Neural cell (in vitro differentiated cells): Measurements from ENCODE around the gene UMODL1. TPM values are rescaled to one million over a fixed set of nuclear protein-coding genes. Genes with fewer than 3 reads are reported as not detected.

Experiments
- H2AFZ ChIP-seq: fragments of 200-600, 300-800 bp; sonication (generic), shearing (Covaris generic); 2 replicates; pipeline ENCODE4 v1.6.0; 2014; ENCODE audit warnings: low read depth, mild to moderate bottlenecking, antibody characterized with exemption, low read length, moderate library complexity
- H3F3A ChIP-seq: fragments of 200-600 bp; shearing (Covaris generic); 2 replicates; pipeline ENCODE4 v1.6.1; 2016; ENCODE audit warnings: mild to moderate bottlenecking, moderate library complexity, mixed read lengths, antibody characterized with exemption, low read length; ENCODE audit not compliant: insufficient read depth, poor library complexity, severe bottlenecking
- H3K27ac ChIP-seq: fragments of 200-600, 300-800 bp; sonication (generic), shearing (Covaris generic); 2 replicates; pipeline ENCODE4 v1.5.1; 2014; ENCODE audit warnings: mild to moderate bottlenecking, low read length, moderate library complexity
- H3K27me3 ChIP-seq: fragments of 300-800, 200-600 bp; sonication (generic), shearing (Covaris generic); 2 replicates; pipeline ENCODE4 v1.6.0; 2014; ENCODE audit warnings: mild to moderate bottlenecking, low read depth, low read length, moderate library complexity; ENCODE audit not compliant: insufficient read depth
- H3K36me3 ChIP-seq: fragments of 300-800, 200-600 bp; sonication (generic), shearing (Covaris generic); 2 replicates; pipeline ENCODE4 v1.5.1; 2014; ENCODE audit warnings: mild to moderate bottlenecking, antibody characterized with exemption, low read length, moderate library complexity; ENCODE audit not compliant: insufficient read depth
- H3K4me2 ChIP-seq: fragments of 300-800, 200-600 bp; sonication (generic), shearing (Covaris generic); 2 replicates; pipeline ENCODE4 v1.6.0; 2014; ENCODE audit warnings: mild to moderate bottlenecking, low read length
- H3K4me3 ChIP-seq: fragments of 300-800, 200-600 bp; sonication (generic), shearing (Covaris generic); 2 replicates; pipeline ENCODE4 v1.5.1; 2014; ENCODE audit warnings: mild to moderate bottlenecking, low read length, moderate library complexity
- H3K79me2 ChIP-seq: fragments of 200-600 bp; shearing (Covaris generic); replicated peaks from 2 replicates; pipeline ENCODE4 v1.6.0; 2014; ENCODE audit warnings: mild to moderate bottlenecking, low read length, moderate library complexity; ENCODE audit not compliant: insufficient read depth
- H3K9ac ChIP-seq: fragments of 300-800, 200-600 bp; sonication (generic), shearing (Covaris generic); 2 replicates; pipeline ENCODE4 v1.6.1; 2016; ENCODE audit warnings: mild to moderate bottlenecking, low read length, mixed read lengths
- H3K9me2 ChIP-seq: fragments of 200-600 bp; shearing (Covaris generic); 2 replicates; pipeline ENCODE4 v1.6.1; 2016; ENCODE audit warnings: mild to moderate bottlenecking, low read length, mixed read lengths; ENCODE audit not compliant: insufficient read depth
- H3K9me3 ChIP-seq: fragments of 200-600, 300-800 bp; sonication (generic), shearing (Covaris generic); 2 replicates; pipeline ENCODE4 v1.6.1; 2016; ENCODE audit warnings: mild to moderate bottlenecking, mixed run types, low read length, moderate library complexity, mixed read lengths
- H4K20me1 ChIP-seq: fragments of 200-600 bp; shearing (Covaris generic); 2 replicates; pipeline ENCODE4 v1.6.1; 2016; ENCODE audit warnings: mild to moderate bottlenecking, mixed run types; ENCODE audit not compliant: insufficient read depth
- CTCF ChIP-seq: fragments of 450-650 bp; IDR thresholded peaks from 2 replicates; pipeline ENCODE4 v1.5.1; 2014; ENCODE audit warnings: antibody characterized with exemption, mild to moderate bottlenecking, moderate library complexity; ENCODE audit not compliant: poor library complexity, severe bottlenecking
- EP300 ChIP-seq: fragments of 450-650 bp; conservative IDR thresholded peaks from 2 replicates; pipeline ENCODE4 v1.6.1; 2014; ENCODE audit warnings: antibody characterized with exemption, mild to moderate bottlenecking, moderate library complexity; ENCODE audit not compliant: poor library complexity, severe bottlenecking
- EZH2 ChIP-seq: fragments of 200-600, 300-800 bp; shearing (Covaris generic), sonication (generic); IDR thresholded peaks from 2 replicates; pipeline ENCODE4 v1.6.1; 2014; ENCODE audit warnings: antibody characterized with exemption, low read length, borderline replicate concordance, mild to moderate bottlenecking; ENCODE audit not compliant: insufficient read depth, poor library complexity, severe bottlenecking
- MXI1 ChIP-seq: fragments of 450-650 bp; conservative IDR thresholded peaks from 2 replicates; pipeline ENCODE4 v1.6.1; 2014; ENCODE audit warnings: antibody characterized with exemption, mild to moderate bottlenecking; ENCODE audit not compliant: poor library complexity, severe bottlenecking
- POLR2AphosphoS5 ChIP-seq: IDR thresholded peaks from 2 replicates; pipeline ENCODE4 v1.6.1; 2012
- RAD21 ChIP-seq: fragments of 450-650 bp; conservative IDR thresholded peaks from 2 replicates; pipeline ENCODE4 v1.6.1; 2014; ENCODE audit warnings: antibody characterized with exemption, mild to moderate bottlenecking, moderate library complexity
- REST ChIP-seq: IDR thresholded peaks from 2 replicates; pipeline ENCODE4 v1.6.1; 2012; ENCODE audit warnings: borderline replicate concordance
- SMC3 ChIP-seq: fragments of 450-650 bp; conservative IDR thresholded peaks from 2 replicates; pipeline ENCODE4 v1.6.1; 2014; ENCODE audit warnings: antibody characterized with exemption, mild to moderate bottlenecking, moderate library complexity; ENCODE audit not compliant: poor library complexity
- TAF1 ChIP-seq: IDR thresholded peaks from 2 replicates; pipeline ENCODE4 v1.6.1; 2012; ENCODE audit warnings: low read depth
- polyA plus RNA-seq: library from polyadenylated mRNA; depleted of rRNA; stranded (reverse); fragments of >200 nt; gene quantifications from 2 replicates; pipeline ENCODE4 v1.2.3, GENCODE V29; 2014

Gene UMODL1
- polyA plus RNA-seq, 1 donor from 2014 or later, result 0.11 TPM

- H4K20me1 ChIP-seq, result no peaks in the 10 kb centered on the region
- H3K9me3 ChIP-seq, result no peaks in the 10 kb centered on the region
- H3K27me3 ChIP-seq, result no peaks in the 10 kb centered on the region
- H3K27ac ChIP-seq, result no peak overlapping the region
- H3K36me3 ChIP-seq, result no peaks in the 10 kb centered on the region
- no peak overlapping the region for H2AFZ ChIP-seq
- H3K9ac ChIP-seq, result no peak overlapping the region
- no peaks in the 10 kb centered on the region for H3K79me2 ChIP-seq
- no peaks in the 10 kb centered on the region for H3F3A ChIP-seq
- H3K9me2 ChIP-seq, result no peaks in the 10 kb centered on the region
- H3K4me2 ChIP-seq, result no peak overlapping the region
- no peak overlapping the region for H3K4me3 ChIP-seq
- TF ChIP-seq EZH2 (no peak), REST (no peak), POLR2AphosphoS5 (no peak), TAF1 (no peak), EP300 (no peak), SMC3 (no peak), MXI1 (no peak), CTCF (no peak), RAD21 (no peak)
Measured at GRCh38 chr21:42142627-42143026, 71.5 kb downstream of the UMODL1 start.

GRCh38 chr21:42143111-42143510, 72.0 kb downstream of the UMODL1 start:
- Histone ChIP-seq H3K27ac (no peak overlapping the region), H3K36me3 (no peaks in the 10 kb centered on the region)

More at GRCh38 chr21:42143111-42143510, 72.0 kb downstream of the UMODL1 start:
- Histone ChIP-seq H3F3A (no peaks in the 10 kb centered on the region), H4K20me1 (no peaks in the 10 kb centered on the region), H3K9me3 (no peaks in the 10 kb centered on the region), H3K9me2 (no peaks in the 10 kb centered on the region), H3K4me2 (no peak overlapping the region), H2AFZ (no peak overlapping the region), H3K4me3 (no peak overlapping the region), H3K79me2 (no peaks in the 10 kb centered on the region), H3K9ac (no peak overlapping the region), H3K27me3 (no peaks in the 10 kb centered on the region)
- TF ChIP-seq REST (no peak), EZH2 (no peak), CTCF (no peak)
